Smooth muscle cell (in vitro differentiated cells): ENCODE measurements around the gene MOSMO. TPM values are rescaled to one million over a fixed set of nuclear protein-coding genes. Genes with fewer than 3 reads are reported as not detected.

Source experiments
- DNase-seq: peaks from one replicate; lab custom pipeline; 2025; ENCODE audit not compliant: unreplicated experiment; lab: John Stamatoyannopoulos, UW
- H2AFZ ChIP-seq: fragments of 200-600 bp; sonication (generic); 2 replicates; pipeline ENCODE4 v1.6.0; 2016; ENCODE audit warnings: antibody characterized with exemption, low read depth, mild to moderate bottlenecking
- H3F3A ChIP-seq: fragments of 200-600 bp; sonication (generic); 2 replicates; pipeline ENCODE4 v1.6.0; 2017; ENCODE audit warnings: antibody characterized with exemption, low read depth
- H3K27ac ChIP-seq: fragments of 200-600 bp; sonication (generic); 2 replicates; pipeline ENCODE4 v1.5.1; 2016; ENCODE audit warnings: low read depth, mild to moderate bottlenecking
- H3K27me3 ChIP-seq: fragments of 200-600 bp; sonication (generic); 2 replicates; pipeline ENCODE4 v1.6.1; 2016; ENCODE audit warnings: low read depth, mild to moderate bottlenecking
- H3K36me3 ChIP-seq: fragments of 200-600 bp; sonication (generic); 2 replicates; pipeline ENCODE4 v1.5.1; 2016; ENCODE audit warnings: low read depth
- H3K4me1 ChIP-seq: fragments of 200-600 bp; sonication (generic); 2 replicates; pipeline ENCODE4 v1.5.1; 2016; ENCODE audit warnings: low read depth
- H3K4me2 ChIP-seq: fragments of 200-600 bp; sonication (generic); 2 replicates; pipeline ENCODE4 v1.6.0; 2016; ENCODE audit warnings: mild to moderate bottlenecking
- H3K4me3 ChIP-seq: fragments of 200-600 bp; sonication (generic); 2 replicates; pipeline ENCODE4 v1.5.1; 2016; ENCODE audit warnings: mild to moderate bottlenecking
- H3K79me2 ChIP-seq: fragments of 200-600 bp; sonication (generic); 2 replicates; pipeline ENCODE4 v1.6.0; 2016; ENCODE audit warnings: low read depth, mild to moderate bottlenecking
- H3K9ac ChIP-seq: fragments of 200-600 bp; sonication (generic); 2 replicates; pipeline ENCODE4 v1.6.0; 2016; ENCODE audit warnings: low read depth
- H3K9me3 ChIP-seq: fragments of 200-600 bp; sonication (generic); replicated peaks from 2 replicates; pipeline ENCODE4 v1.5.1; 2016; ENCODE audit warnings: low read depth
- H4K20me1 ChIP-seq: fragments of 200-600 bp; sonication (generic); 2 replicates; pipeline ENCODE4 v1.6.0; 2016; ENCODE audit warnings: low read depth
- CTCF ChIP-seq: fragments of 200-600 bp; sonication (generic); IDR thresholded peaks from 2 replicates; pipeline ENCODE4 v1.5.1; 2017; ENCODE audit warnings: borderline replicate concordance, mild to moderate bottlenecking, antibody characterized with exemption; ENCODE audit not compliant: insufficient read depth, poor library complexity, severe bottlenecking
- WGBS: methylation state at CpG from one replicate; pipeline ENCODE4 v1.1.7; 2016; ENCODE audit warnings: low lambda C conversion rate; 5-methylcytosine and 5-hydroxymethylcytosine counted together
- polyA plus RNA-seq: library from polyadenylated mRNA; unstranded; fragments of >200 nt; fragmentation: Nextera tagmentation; extraction: Ambion mirVana; gene quantifications from 2 replicates; pipeline ENCODE4 v1.2.1, GENCODE V29; 2016
- total RNA-seq: library from RNA; depleted of rRNA; stranded (reverse); fragments of >200 nt; gene quantifications from 2 replicates; pipeline ENCODE4 v1.2.3, GENCODE V29; 2014

The MOSMO gene
- total and polyA plus RNA-seq, 2 experiments from 2014 or later, result 2.8 to 18.6 TPM

DNA sequence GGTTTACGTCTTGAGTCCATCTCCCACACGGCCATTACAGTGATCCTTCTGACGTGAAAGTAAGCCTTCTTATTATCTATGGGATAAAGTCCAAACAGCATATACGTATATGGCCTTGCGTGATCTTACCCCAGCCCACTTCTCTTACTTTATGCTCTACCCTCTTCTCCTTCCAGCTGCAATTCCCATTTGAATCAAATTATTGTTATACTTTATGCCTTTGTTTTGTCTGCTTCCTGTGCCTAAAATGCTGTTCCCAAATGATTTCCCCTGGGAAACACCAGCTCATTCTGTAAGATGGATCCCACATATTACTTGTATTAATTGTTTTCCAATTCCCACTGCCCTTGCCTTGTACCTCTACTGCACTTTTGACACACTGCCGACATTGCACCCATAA lies 43.6 kb upstream of the MOSMO start:
- Histone ChIP-seq H3K9ac (no peak overlapping the region), H3K27ac (no peak overlapping the region), H2AFZ (no peak overlapping the region), H3K36me3 (peaks cover 49% of the 10 kb centered on the region), H3K79me2 (no peaks in the 10 kb centered on the region), H4K20me1 (peaks cover 4% of the 10 kb centered on the region), H3K9me3 (no peaks in the 10 kb centered on the region), H3K27me3 (no peaks in the 10 kb centered on the region), H3K4me2 (no peak overlapping the region), H3K4me3 (no peak overlapping the region), H3F3A (no peaks in the 10 kb centered on the region), H3K4me1 (no peaks in the 10 kb centered on the region)
- no peak for DNase-seq
- no peak for TF ChIP-seq CTCF
- WGBS, result 94% methylated on average over 6 of the region's 6 CpGs

GRCh38 chr16:21971856-21972255 lies 36.1 kb upstream of the MOSMO start:
- Histone ChIP-seq H3K36me3 (peaks cover 68% of the 10 kb centered on the region), H3K27ac (no peak overlapping the region), H3K4me3 (no peak overlapping the region), H3K9me3 (no peaks in the 10 kb centered on the region), H3K4me1 (no peaks in the 10 kb centered on the region), H3K4me2 (no peak overlapping the region), H2AFZ (no peak overlapping the region), H4K20me1 (peaks cover 9% of the 10 kb centered on the region), H3K27me3 (no peaks in the 10 kb centered on the region), H3K79me2 (no peaks in the 10 kb centered on the region), H3F3A (no peaks in the 10 kb centered on the region), H3K9ac (no peak overlapping the region)
- TF ChIP-seq CTCF, result no peak
- WGBS, result 96% methylated on average over 4 of the region's 4 CpGs
- no peak for DNase-seq

DNA sequence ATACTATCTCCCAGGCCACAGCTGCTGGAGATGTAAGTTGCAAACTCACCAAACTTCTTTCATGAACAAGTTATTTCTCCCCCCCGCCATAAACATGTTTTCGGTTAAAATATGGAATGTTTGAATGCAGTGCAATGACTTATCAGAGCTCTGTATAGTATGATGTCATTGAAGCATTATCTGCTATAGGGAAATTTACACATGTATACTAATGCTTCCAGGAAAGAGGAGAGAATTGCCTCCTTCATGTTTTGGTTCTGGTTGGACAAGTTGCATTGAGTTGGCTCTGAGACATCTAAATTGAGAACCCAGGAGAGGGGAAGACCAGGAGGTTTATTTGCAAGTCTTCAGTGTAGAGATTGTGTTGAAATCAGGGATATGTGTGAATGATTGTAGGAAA lies 34.0 kb upstream of the MOSMO start:
- Histone ChIP-seq H3K9me3 (no peaks in the 10 kb centered on the region), H3K4me3 (no peak overlapping the region), H3K4me2 (no peak overlapping the region), H3K4me1 (no peaks in the 10 kb centered on the region), H4K20me1 (peaks cover 11% of the 10 kb centered on the region), H3K9ac (no peak overlapping the region), H3K27ac (no peak overlapping the region), H3K27me3 (no peaks in the 10 kb centered on the region), H2AFZ (no peak overlapping the region), H3F3A (no peaks in the 10 kb centered on the region), H3K79me2 (no peaks in the 10 kb centered on the region), H3K36me3 (peaks cover 72% of the 10 kb centered on the region)
- TF ChIP-seq CTCF, result no peak
- 96% methylated on average over 2 of the region's 2 CpGs for WGBS
- DNase-seq, result no peak

- DNase-seq, result no peak
- Histone ChIP-seq H3K4me1 (no peaks in the 10 kb centered on the region), H3K27ac (no peak overlapping the region), H3K79me2 (no peaks in the 10 kb centered on the region), H2AFZ (no peak overlapping the region), H3K4me2 (no peak overlapping the region), H3K36me3 (peaks cover 75% of the 10 kb centered on the region), H3K27me3 (no peaks in the 10 kb centered on the region), H3K9ac (no peak overlapping the region), H3K4me3 (no peak overlapping the region), H4K20me1 (peaks cover 8% of the 10 kb centered on the region), H3F3A (peaks cover 8% of the 10 kb centered on the region), H3K9me3 (no peaks in the 10 kb centered on the region)
- no peak for TF ChIP-seq CTCF
- 98% methylated on average over 4 of the region's 4 CpGs for WGBS
Observed at GRCh38 chr16:21980032-21980431, 27.9 kb upstream of the MOSMO start.
